Lower lobe of right lung (tissue), 2 donors: ENCODE measurements around the gene NFX1. TPM values are rescaled to one million over a fixed set of nuclear protein-coding genes. Genes with fewer than 3 reads are reported as not detected.

Source experiments
- ATAC-seq, 2 donors: fragments of 200-7000 bp; cut with Tn5 transposase; one replicate each; pipeline ENCODE4 v1.9.1; 2020 to 2022; ENCODE audit warnings: mild to moderate bottlenecking in 2 of 2, moderate library complexity in 2 of 2
- DNase-seq: peaks from one replicate; pipeline ENCODE4 v3.0.0-alpha.2; 2020
- H3K27ac ChIP-seq: fragments of 200-600 bp; one replicate; pipeline ENCODE4 v1.8.0; 2022
- H3K27me3 ChIP-seq: fragments of 200-600 bp; one replicate; pipeline ENCODE4 v1.8.0; 2022; ENCODE audit warnings: low read depth
- H3K36me3 ChIP-seq: fragments of 200-600 bp; one replicate; pipeline ENCODE4 v1.8.0; 2022; ENCODE audit warnings: mild to moderate bottlenecking
- H3K4me1 ChIP-seq: fragments of 200-600 bp; one replicate; pipeline ENCODE4 v1.8.0; 2022
- H3K4me3 ChIP-seq: fragments of 200-600 bp; one replicate; pipeline ENCODE4 v1.8.0; 2022; ENCODE audit warnings: mild to moderate bottlenecking
- H3K9me3 ChIP-seq: fragments of 200-600 bp; one replicate; pipeline ENCODE4 v1.8.0; 2022
- intact Hi-C: fragments of 100-400 bp; cut with DNase I; formaldehyde crosslinking; loops from one replicate; pipeline ENCODE4 v1.11.0; 2022
- total RNA-seq: library from RNA; stranded (reverse); fragmentation: NEBNext Ultra II Directional; extraction: Animal tissue kit (Norgen Biotek cat#: 25700); gene quantifications from one replicate; pipeline ENCODE4 v1.2.1, GENCODE V29; 2021
- TF ChIP-seq, protein P1 (sequence below): fragments of 200-600 bp; IDR thresholded peaks from one replicate; pipeline ENCODE4 v1.8.0; 2022; ENCODE audit warnings: antibody characterized with exemption, mild to moderate bottlenecking
- donor health status: DM: no; HTN: yes; CAD: no; lungs with severe emphysema.

The NFX1 gene
- total RNA-seq, 1 donor from 2014 or later = 36.2 TPM

DNA sequence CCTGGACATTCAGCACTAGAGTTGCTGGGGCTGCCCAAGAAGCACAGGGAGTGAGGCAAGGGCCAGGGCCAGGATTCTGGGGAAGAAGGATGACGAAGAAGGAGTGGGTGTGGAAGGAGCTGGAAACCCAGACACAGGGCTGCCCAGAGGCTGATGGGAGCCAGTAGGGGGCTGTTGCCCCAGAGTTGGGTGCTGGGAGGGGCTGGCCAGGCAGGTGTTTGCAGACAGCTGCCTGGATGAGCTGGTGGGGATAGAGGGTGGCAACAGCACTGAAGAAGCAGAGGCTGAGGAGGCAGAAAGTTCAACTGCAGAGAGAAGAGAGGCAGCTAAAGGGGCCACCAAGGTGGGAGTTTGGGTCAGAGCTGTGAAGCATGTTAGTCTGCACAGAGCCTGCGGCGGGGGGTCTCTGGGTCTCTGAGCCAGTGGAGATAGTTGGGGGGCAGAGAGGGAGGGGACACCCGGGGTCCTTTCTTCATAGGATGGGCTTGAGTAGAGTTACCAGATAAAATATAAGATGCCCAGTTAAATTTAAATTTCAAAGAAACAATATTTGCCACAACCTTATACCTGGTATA lies 114.6 kb downstream of the NFX1 start:
- Histone ChIP-seq H3K4me3 (no peak overlapping the region), H3K9me3 (no peaks in the 10 kb centered on the region), H3K27me3 (no peaks in the 10 kb centered on the region), H3K36me3 (no peaks in the 10 kb centered on the region), H3K4me1 (peaks cover 6% of the 10 kb centered on the region), H3K27ac (no peak overlapping the region)
- DNase-seq = no peak
- peak; percentile 37 to 44 for ATAC-seq
- TF ChIP-seq, protein P1, sequence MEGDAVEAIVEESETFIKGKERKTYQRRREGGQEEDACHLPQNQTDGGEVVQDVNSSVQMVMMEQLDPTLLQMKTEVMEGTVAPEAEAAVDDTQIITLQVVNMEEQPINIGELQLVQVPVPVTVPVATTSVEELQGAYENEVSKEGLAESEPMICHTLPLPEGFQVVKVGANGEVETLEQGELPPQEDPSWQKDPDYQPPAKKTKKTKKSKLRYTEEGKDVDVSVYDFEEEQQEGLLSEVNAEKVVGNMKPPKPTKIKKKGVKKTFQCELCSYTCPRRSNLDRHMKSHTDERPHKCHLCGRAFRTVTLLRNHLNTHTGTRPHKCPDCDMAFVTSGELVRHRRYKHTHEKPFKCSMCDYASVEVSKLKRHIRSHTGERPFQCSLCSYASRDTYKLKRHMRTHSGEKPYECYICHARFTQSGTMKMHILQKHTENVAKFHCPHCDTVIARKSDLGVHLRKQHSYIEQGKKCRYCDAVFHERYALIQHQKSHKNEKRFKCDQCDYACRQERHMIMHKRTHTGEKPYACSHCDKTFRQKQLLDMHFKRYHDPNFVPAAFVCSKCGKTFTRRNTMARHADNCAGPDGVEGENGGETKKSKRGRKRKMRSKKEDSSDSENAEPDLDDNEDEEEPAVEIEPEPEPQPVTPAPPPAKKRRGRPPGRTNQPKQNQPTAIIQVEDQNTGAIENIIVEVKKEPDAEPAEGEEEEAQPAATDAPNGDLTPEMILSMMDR = no peak
- intact Hi-C loops = no loop called here

DNA sequence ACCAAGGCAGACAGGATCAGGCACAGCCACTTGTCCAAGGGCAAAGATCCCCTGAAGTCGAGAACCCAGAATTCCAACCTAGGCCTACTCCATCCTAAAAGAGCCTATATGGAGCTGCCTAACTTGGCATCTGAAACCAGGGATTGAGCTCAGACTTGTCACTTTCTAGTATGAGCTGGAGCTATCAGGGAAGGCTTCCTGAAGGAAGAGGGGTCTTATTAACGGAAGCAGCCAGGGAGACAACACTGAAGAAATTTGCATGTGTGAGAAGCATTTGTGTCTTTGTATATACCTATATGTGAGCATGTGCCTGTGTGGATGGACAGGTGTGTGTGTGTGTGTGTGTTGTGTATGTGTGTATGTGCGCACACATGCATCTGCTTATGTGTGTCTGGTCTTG lies 116.7 kb downstream of the NFX1 start:
- H3K4me3 ChIP-seq = no peak overlapping the region
- intact Hi-C loops = no loop called here
- no peak overlapping the region for H3K27ac ChIP-seq
- no peak for ATAC-seq
- no peaks in the 10 kb centered on the region for H3K36me3 ChIP-seq
- TF ChIP-seq, protein P1 = no peak
- H3K9me3 ChIP-seq = no peaks in the 10 kb centered on the region
- no peaks in the 10 kb centered on the region for H3K27me3 ChIP-seq
- no peak for DNase-seq
- peaks cover 6% of the 10 kb centered on the region for H3K4me1 ChIP-seq

DNA sequence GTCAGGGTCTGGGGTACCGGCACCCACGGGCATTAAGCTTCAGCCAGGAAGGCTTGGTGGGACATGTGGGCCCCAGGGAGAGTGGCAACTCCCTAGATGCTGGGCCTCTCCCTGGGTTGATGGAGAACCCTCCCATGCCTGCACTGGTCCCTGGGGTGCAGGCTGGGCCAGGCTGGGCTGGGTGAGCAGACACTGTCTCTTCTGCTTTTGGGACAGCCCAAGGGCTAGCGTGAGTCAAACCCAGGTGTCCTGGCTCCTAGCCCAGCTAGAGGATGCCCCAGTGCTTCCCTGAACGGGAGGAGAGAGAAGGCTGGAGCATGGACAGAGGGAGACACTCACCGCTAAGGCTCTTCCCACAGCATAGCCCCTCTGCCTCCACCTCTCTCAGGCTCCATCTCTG lies 117.8 kb downstream of the NFX1 start:
- intact Hi-C loops = no loop called here
- no peaks in the 10 kb centered on the region for H3K27me3 ChIP-seq
- no peaks in the 10 kb centered on the region for H3K9me3 ChIP-seq
- no peak overlapping the region for H3K4me3 ChIP-seq
- H3K4me1 ChIP-seq = peaks cover 6% of the 10 kb centered on the region
- ATAC-seq (peak in 1 of 2 donors; percentile 33), DNase-seq (no peak)
- TF ChIP-seq, protein P1 = no peak
- H3K36me3 ChIP-seq = no peaks in the 10 kb centered on the region
- no peak overlapping the region for H3K27ac ChIP-seq

DNA sequence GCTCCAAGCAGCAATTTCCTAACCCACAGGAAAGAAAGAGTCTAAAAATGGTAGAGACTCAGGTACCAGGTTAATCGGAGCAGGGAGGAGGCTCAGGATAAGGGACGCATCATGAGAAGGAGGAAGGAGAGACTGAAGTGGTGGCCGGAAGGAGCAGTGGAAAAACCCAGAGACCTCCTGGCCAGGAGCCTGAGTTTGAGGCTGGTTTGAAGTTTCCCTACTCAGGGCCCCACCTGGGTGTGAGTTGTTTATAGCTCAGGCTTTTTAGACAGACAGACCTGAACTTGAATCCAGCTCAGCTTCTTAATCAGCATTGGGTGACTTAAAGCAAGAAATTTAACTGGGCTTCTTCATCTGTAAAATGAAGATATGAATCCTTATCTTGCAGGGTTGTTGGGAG lies 124.0 kb downstream of the NFX1 start:
- Histone ChIP-seq H3K4me1 (peaks cover 35% of the 10 kb centered on the region), H3K27ac (peak overlapping the region; percentile 80), H3K27me3 (no peaks in the 10 kb centered on the region), H3K9me3 (no peaks in the 10 kb centered on the region), H3K4me3 (no peak overlapping the region), H3K36me3 (no peaks in the 10 kb centered on the region)
- DNase-seq (peak; percentile 57), ATAC-seq (peak; percentile 46 to 51)
- intact Hi-C loops = no loop called here
- TF ChIP-seq, protein P1 = no peak

DNA sequence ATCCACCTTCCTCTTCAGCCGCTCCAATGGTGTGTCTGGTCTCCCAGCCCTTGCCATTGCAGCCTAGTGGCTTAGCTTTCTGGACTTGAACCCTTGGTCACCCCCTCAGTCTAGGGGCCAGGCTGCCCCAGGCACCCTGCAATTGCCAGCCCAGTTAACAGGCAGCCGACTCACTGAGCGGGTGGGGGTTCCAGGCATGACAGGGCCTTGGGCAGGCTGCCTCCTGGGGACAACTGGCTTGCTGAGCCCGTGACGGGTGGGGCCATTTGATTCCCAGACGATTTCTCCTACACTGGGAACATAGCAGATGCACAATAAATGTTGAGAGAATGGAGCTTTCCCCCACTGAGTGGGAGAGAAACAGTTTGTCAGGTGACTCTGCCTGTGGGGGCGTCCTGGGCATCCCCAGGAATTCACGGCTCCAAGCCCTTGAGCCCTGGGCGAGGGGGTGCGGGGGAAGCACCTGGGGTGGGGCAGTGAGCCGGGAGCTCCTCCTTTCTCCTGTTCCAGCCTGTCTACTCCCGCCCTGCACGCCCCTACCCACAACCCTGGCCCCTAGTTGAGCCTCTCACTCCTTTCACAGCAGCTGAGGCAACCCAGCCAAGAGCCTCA lies 124.7 kb downstream of the NFX1 start:
- Histone ChIP-seq H3K27me3 (no peaks in the 10 kb centered on the region), H3K36me3 (no peaks in the 10 kb centered on the region), H3K27ac (peak overlapping the region; percentile 80), H3K4me1 (peaks cover 35% of the 10 kb centered on the region), H3K4me3 (no peak overlapping the region), H3K9me3 (no peaks in the 10 kb centered on the region)
- no peak for ATAC-seq
- intact Hi-C loops = no loop called here
- TF ChIP-seq, protein P1 = no peak
- DNase-seq = no peak
